H1 (cell line): ENCODE measurements around the gene AIRE.
"Not testable (repeated sequence)": the region's sequence is repeated elsewhere in the genome, so short reads cannot be mapped to it uniquely, and the experiment has no call there.

ENCODE experiments used
- EGR1 ChIP-seq: IDR thresholded peaks from 2 replicates; pipeline ENCODE4 v1.6.1; 2011; ENCODE audit warnings: low read depth, low read length, borderline replicate concordance
- POLR2A ChIP-seq, 2 experiments: IDR thresholded peaks; 1 replicate in 1 of 2; 2 replicates in 1 of 2; pipeline ENCODE4 v1.6.1; 2011; ENCODE audit warnings: low read depth in 2 of 2, low read length in 2 of 2, mild to moderate bottlenecking in 2 of 2; ENCODE audit errors: control extremely low read depth in 1 of 2

DNA sequence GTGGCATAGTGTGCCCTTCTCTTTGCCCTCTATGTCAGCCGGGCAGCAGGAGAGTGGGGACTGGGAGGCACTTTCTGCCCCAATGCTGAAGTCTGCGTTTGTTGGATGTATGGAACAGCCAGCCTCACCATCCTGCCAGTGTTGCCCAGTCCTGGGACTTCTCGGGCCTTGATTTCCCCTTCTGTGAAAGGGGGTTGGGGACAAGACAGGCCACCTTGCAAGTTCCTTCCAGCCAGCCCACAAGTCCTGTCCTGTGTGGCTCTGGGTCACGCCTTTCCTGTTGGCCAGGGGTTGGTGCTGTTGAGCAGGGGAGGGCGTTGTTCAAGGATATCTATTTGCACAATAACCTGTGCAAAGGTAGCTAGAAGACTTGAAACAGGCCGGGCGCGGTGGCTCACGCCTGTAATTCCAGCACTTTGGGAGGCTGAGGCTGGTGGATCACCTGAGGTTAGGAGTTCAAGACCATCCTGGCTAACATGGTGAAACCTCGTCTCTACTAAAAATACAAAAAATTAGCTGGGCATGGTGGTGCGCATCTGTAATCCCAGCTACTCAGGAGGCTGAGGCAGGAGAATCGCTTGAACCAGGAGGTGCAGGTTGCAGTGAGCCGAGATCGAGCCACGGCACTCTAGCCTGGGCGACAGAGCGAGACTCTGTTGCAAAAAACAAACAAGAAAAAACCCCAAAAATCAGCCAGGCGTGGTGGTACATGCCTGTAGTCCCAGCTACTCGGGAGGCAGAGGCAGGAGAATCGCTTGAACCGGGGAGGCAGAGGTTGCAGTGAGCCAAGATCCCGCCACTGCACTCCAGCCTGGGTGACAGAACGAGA is 17.1 kb downstream of the AIRE start:
- not testable (repeated sequence) for TF ChIP-seq POLR2A (IDR thresholded peaks at IDR 0.05; ENCODE audit: control extremely low read depth in 1 of 2, low read depth in 2 of 2, low read length in 2 of 2); EGR1
